Activated T-cell treated with anti-CD3 and anti-CD28 coated beads, Interleukin-2, amount 50 U/mL, for 24 hours (primary cell): ENCODE measurements around the gene WNT9B.

Source experiments
- DNase-seq: peaks from one replicate; pipeline ENCODE4 v3.0.0-alpha.2; 2020
- H3K27ac Mint-ChIP-seq: 2 replicates; pipeline ENCODE4 v1.8.0; 2020; ENCODE audit warnings: mild to moderate bottlenecking, mixed read lengths
- H3K27me3 Mint-ChIP-seq: 2 replicates; pipeline ENCODE4 v1.8.0; 2020; ENCODE audit warnings: mixed read lengths
- H3K36me3 Mint-ChIP-seq: 2 replicates; pipeline ENCODE4 v1.8.0; 2020; ENCODE audit warnings: low read depth, mixed read lengths
- H3K4me1 Mint-ChIP-seq: 2 replicates; pipeline ENCODE4 v1.8.0; 2020; ENCODE audit warnings: low read depth, mixed read lengths
- H3K4me3 Mint-ChIP-seq: 2 replicates; pipeline ENCODE4 v1.8.0; 2020; ENCODE audit warnings: mild to moderate bottlenecking, moderate library complexity, mixed read lengths
- H3K9me3 Mint-ChIP-seq: 2 replicates; pipeline ENCODE4 v1.8.0; 2020; ENCODE audit warnings: mixed read lengths

Gene WNT9B

DNA sequence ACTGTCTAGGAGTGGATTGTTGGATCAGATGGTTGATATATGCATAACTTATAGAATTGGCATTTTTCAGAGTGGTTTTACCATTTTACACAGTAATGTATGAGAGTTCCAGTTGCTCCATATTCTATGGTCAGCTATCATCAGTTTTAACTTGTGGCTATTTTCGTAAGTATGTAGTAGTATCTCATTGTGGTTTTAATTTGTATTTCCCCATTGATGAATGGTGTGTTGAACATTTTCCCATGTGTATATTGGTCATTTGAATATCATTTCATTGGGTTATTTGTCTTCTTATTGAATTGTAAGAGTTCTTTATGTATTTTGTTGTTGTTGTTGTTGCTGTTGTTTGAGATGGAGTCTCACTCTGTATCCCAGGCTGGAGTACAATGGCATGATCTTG lies 6.2 kb downstream of the WNT9B start:
- H3K27ac Mint-ChIP-seq: no peak overlapping the region
- no peak for DNase-seq
- no peaks in the 10 kb centered on the region for H3K9me3 Mint-ChIP-seq
- no peak overlapping the region for H3K4me3 Mint-ChIP-seq
- peaks cover 2% of the 10 kb centered on the region for H3K4me1 Mint-ChIP-seq
- H3K27me3 Mint-ChIP-seq: peaks cover 55% of the 10 kb centered on the region
- no peaks in the 10 kb centered on the region for H3K36me3 Mint-ChIP-seq

GRCh38 chr17:46859996-46860395 lies 8.6 kb downstream of the WNT9B start:
- no peak for DNase-seq
- no peak overlapping the region for H3K4me3 Mint-ChIP-seq
- H3K27me3 Mint-ChIP-seq: peaks cover 54% of the 10 kb centered on the region
- no peaks in the 10 kb centered on the region for H3K4me1 Mint-ChIP-seq
- no peak overlapping the region for H3K27ac Mint-ChIP-seq
- no peaks in the 10 kb centered on the region for H3K9me3 Mint-ChIP-seq
- H3K36me3 Mint-ChIP-seq: no peaks in the 10 kb centered on the region

DNA sequence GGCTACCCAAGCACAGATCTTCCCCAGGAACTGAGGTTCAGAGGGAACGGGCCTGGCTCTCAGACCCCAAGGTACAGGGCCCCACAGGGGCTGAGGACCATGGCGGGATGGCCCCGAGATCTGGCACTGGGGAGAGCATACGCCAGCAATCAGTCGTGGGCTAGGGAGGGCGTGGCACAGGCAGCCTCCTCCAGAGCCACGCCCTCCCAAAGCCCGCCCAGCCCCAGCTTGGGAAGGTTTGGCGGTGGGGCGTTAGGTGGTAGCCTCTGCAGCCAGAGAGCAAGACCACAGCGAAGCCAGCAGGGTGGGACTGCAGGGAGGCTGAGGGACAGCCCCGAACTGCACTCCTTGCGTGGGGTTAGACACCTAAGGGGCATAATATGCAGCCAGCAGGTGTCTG lies 11.6 kb downstream of the WNT9B start:
- H3K27me3 Mint-ChIP-seq: peaks cover 43% of the 10 kb centered on the region
- H3K4me1 Mint-ChIP-seq: no peaks in the 10 kb centered on the region
- no peaks in the 10 kb centered on the region for H3K9me3 Mint-ChIP-seq
- DNase-seq: no peak
- H3K4me3 Mint-ChIP-seq: no peak overlapping the region
- no peak overlapping the region for H3K27ac Mint-ChIP-seq
- no peaks in the 10 kb centered on the region for H3K36me3 Mint-ChIP-seq

DNA sequence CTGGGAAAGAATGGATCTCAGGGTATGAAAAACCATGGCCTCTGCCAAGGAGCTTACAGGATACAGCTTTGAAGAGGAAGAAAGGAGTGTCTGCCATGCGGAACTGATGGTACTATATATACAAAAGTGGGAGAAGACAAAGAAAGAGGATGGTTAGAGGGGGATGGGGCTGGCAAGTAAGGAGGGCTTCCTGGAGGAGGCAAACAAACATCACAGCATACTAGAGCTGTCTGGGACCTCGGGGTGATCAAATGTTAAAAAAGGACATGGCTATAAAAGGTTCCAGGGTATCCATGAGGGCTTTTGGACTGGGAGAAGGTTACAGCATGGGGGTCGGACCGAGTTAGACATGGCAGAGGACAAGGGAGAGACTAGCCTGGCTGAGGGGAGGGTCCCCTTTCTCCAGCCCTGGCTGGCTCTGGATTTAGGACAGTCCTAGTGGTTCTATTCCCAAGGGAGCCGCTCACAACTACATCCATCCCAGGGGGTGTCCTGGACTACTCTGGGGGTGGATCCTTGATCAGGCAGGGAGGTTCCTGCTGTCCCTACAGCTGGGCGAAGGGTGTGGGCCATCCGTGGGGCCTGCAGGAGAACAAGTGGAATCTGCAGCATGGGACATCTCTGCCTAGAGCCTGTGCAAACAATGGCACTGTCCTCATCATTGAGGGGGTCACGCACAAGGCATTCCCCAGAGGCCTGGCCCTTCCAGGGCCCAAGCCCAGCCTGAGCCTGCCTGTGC lies 12.2 kb downstream of the WNT9B start:
- Mint-ChIP-seq H3K4me3 (no peak overlapping the region), H3K9me3 (no peaks in the 10 kb centered on the region), H3K27ac (no peak overlapping the region), H3K36me3 (no peaks in the 10 kb centered on the region), H3K27me3 (peaks cover 42% of the 10 kb centered on the region), H3K4me1 (no peaks in the 10 kb centered on the region)
- no peak for DNase-seq

- no peaks in the 10 kb centered on the region for H3K36me3 Mint-ChIP-seq
- no peak for DNase-seq
- no peaks in the 10 kb centered on the region for H3K9me3 Mint-ChIP-seq
- no peak overlapping the region for H3K4me3 Mint-ChIP-seq
- no peaks in the 10 kb centered on the region for H3K4me1 Mint-ChIP-seq
- H3K27me3 Mint-ChIP-seq: peaks cover 36% of the 10 kb centered on the region
- no peak overlapping the region for H3K27ac Mint-ChIP-seq
These were observed 13.7 kb downstream of the WNT9B start for GRCh38 chr17:46865100-46865499.

GRCh38 chr17:46866325-46866724 lies 14.9 kb downstream of the WNT9B start:
- Mint-ChIP-seq H3K27me3 (peaks cover 33% of the 10 kb centered on the region), H3K27ac (no peak overlapping the region), H3K9me3 (no peaks in the 10 kb centered on the region), H3K36me3 (no peaks in the 10 kb centered on the region), H3K4me1 (no peaks in the 10 kb centered on the region), H3K4me3 (no peak overlapping the region)
- DNase-seq: no peak

GRCh38 chr17:46866747-46867146 lies 15.4 kb downstream of the WNT9B start:
- peaks cover 31% of the 10 kb centered on the region for H3K27me3 Mint-ChIP-seq
- no peaks in the 10 kb centered on the region for H3K4me1 Mint-ChIP-seq

DNA sequence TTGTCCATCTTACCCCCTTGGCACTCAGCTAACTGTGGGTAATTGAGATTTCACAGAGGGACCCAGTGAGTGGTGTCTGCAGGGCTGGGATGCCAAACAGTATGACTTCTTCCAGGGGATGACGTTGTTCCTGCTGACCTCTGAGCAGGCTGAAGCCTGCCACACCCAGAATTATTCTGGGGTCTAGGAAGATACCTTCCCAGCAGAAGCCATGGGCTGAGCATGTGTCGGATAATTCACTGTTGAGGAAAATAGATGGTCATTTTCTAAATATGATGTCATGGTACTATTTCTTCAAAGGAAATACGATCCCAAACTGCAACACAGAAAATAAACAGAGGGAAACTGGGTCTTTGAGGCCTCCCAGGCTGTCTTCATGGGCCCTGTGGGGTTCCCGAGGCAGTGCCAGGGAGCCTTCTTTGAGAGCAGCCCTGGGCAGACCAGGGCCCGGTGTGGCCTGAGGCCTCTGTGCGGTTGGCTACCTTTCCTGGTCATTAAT lies 17.4 kb downstream of the WNT9B start:
- Mint-ChIP-seq H3K4me1 (no peaks in the 10 kb centered on the region), H3K9me3 (no peaks in the 10 kb centered on the region)

More at GRCh38 chr17:46866747-46867146, 15.4 kb downstream of the WNT9B start:
- DNase-seq: no peak
- Mint-ChIP-seq H3K4me3 (no peak overlapping the region), H3K36me3 (no peaks in the 10 kb centered on the region), H3K27ac (no peak overlapping the region), H3K9me3 (no peaks in the 10 kb centered on the region)

GRCh38 chr17:46869296-46869695 lies 17.9 kb downstream of the WNT9B start:
- Mint-ChIP-seq H3K4me3 (no peak overlapping the region), H3K27ac (no peak overlapping the region), H3K4me1 (no peaks in the 10 kb centered on the region), H3K36me3 (no peaks in the 10 kb centered on the region), H3K9me3 (no peaks in the 10 kb centered on the region), H3K27me3 (peaks cover 19% of the 10 kb centered on the region)
- DNase-seq: no peak

More for the DNA sequence above, 17.4 kb downstream of the WNT9B start:
- no peak overlapping the region for H3K4me3 Mint-ChIP-seq
- peaks cover 25% of the 10 kb centered on the region for H3K27me3 Mint-ChIP-seq
- no peak for DNase-seq
- no peak overlapping the region for H3K27ac Mint-ChIP-seq
- H3K36me3 Mint-ChIP-seq: no peaks in the 10 kb centered on the region

GRCh38 chr17:46869975-46870803 lies 18.8 kb downstream of the WNT9B start:
- Mint-ChIP-seq H3K36me3 (no peaks in the 10 kb centered on the region), H3K9me3 (no peaks in the 10 kb centered on the region), H3K27me3 (peaks cover 11% of the 10 kb centered on the region), H3K4me3 (no peak overlapping the region), H3K4me1 (no peaks in the 10 kb centered on the region), H3K27ac (no peak overlapping the region)
- no peak for DNase-seq

GRCh38 chr17:46872421-46872820 lies 21.0 kb downstream of the WNT9B start:
- Mint-ChIP-seq H3K4me3 (no peak overlapping the region), H3K27me3 (no peaks in the 10 kb centered on the region), H3K27ac (no peak overlapping the region), H3K36me3 (no peaks in the 10 kb centered on the region), H3K9me3 (no peaks in the 10 kb centered on the region), H3K4me1 (no peaks in the 10 kb centered on the region)
- no peak for DNase-seq

- Mint-ChIP-seq H3K4me3 (no peak overlapping the region), H3K4me1 (peaks cover 2% of the 10 kb centered on the region), H3K9me3 (no peaks in the 10 kb centered on the region), H3K36me3 (no peaks in the 10 kb centered on the region), H3K27me3 (no peaks in the 10 kb centered on the region), H3K27ac (no peak overlapping the region)
- DNase-seq: no peak
These were observed 22.7 kb downstream of the WNT9B start for GRCh38 chr17:46873941-46874645.

DNA sequence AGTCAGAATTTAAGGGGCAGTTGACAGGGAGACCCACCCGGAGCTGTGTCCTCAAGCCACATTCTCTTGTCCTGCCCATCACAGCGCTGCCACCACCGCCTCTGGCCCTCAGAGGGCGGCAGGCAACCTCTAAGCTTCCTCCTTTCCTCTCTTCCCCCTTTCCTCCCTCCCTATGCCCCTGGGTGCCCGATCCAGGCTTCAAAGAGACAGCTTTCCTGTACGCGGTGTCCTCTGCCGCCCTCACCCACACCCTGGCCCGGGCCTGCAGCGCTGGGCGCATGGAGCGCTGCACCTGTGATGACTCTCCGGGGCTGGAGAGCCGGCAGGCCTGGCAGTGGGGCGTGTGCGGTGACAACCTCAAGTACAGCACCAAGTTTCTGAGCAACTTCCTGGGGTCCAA lies 23.5 kb downstream of the WNT9B start:
- peaks cover 2% of the 10 kb centered on the region for H3K4me1 Mint-ChIP-seq
- H3K27ac Mint-ChIP-seq: no peak overlapping the region
- no peaks in the 10 kb centered on the region for H3K36me3 Mint-ChIP-seq
- H3K9me3 Mint-ChIP-seq: no peaks in the 10 kb centered on the region
- H3K27me3 Mint-ChIP-seq: no peaks in the 10 kb centered on the region
- DNase-seq: no peak
- H3K4me3 Mint-ChIP-seq: no peak overlapping the region

- no peak for DNase-seq
- Mint-ChIP-seq H3K4me3 (no peak overlapping the region), H3K36me3 (no peaks in the 10 kb centered on the region), H3K27me3 (no peaks in the 10 kb centered on the region), H3K9me3 (no peaks in the 10 kb centered on the region), H3K4me1 (peaks cover 2% of the 10 kb centered on the region), H3K27ac (no peak overlapping the region)
These were observed 24.5 kb downstream of the WNT9B start for GRCh38 chr17:46875849-46876352.
